ENCODE measurements around the gene FLOT2. TPM values are rescaled to one million over a fixed set of nuclear protein-coding genes. Genes with fewer than 3 reads are reported as not detected.

Gene FLOT2
- total and polyA plus RNA-seq, 2 donors (not counting 3 experiments of a cell fraction or from before 2014, with no cell fraction given): 169 to 180 TPM

- TF ChIP-seq MYC (IDR thresholded peaks at IDR 0.05; ENCODE audit: low read depth, low read length) (no peak), JUN (IDR thresholded peaks at IDR 0.05; ENCODE audit: borderline replicate concordance, insufficient read depth, insufficient read length, low read depth) (peak; percentile 83), POLR2AphosphoS5 (IDR thresholded peaks at IDR 0.05; ENCODE audit: insufficient read depth, low read depth, low read length) (peak; percentile 41), GATA2 (IDR thresholded peaks at IDR 0.05; ENCODE audit: insufficient read depth, insufficient read length, low read depth, low read length) (peak; percentile 96), EZH2 (IDR thresholded peaks at IDR 0.05; ENCODE audit: borderline replicate concordance, low read depth, low read length, severe bottlenecking) (no peak), FOS (IDR thresholded peaks at IDR 0.05; ENCODE audit: borderline replicate concordance, insufficient read depth, low read length) (peak; percentile 62)
- TF ChIP-seq, protein P1, sequence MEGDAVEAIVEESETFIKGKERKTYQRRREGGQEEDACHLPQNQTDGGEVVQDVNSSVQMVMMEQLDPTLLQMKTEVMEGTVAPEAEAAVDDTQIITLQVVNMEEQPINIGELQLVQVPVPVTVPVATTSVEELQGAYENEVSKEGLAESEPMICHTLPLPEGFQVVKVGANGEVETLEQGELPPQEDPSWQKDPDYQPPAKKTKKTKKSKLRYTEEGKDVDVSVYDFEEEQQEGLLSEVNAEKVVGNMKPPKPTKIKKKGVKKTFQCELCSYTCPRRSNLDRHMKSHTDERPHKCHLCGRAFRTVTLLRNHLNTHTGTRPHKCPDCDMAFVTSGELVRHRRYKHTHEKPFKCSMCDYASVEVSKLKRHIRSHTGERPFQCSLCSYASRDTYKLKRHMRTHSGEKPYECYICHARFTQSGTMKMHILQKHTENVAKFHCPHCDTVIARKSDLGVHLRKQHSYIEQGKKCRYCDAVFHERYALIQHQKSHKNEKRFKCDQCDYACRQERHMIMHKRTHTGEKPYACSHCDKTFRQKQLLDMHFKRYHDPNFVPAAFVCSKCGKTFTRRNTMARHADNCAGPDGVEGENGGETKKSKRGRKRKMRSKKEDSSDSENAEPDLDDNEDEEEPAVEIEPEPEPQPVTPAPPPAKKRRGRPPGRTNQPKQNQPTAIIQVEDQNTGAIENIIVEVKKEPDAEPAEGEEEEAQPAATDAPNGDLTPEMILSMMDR (IDR thresholded peaks at IDR 0.05; ENCODE audit: extremely low read depth in 1 of 2, insufficient read depth in 1 of 2, low read depth in 1 of 2, low read length in 2 of 2): no peak
- TF ChIP-seq, protein P2, sequence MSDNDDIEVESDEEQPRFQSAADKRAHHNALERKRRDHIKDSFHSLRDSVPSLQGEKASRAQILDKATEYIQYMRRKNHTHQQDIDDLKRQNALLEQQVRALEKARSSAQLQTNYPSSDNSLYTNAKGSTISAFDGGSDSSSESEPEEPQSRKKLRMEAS (IDR thresholded peaks at IDR 0.05; ENCODE audit: insufficient read depth, insufficient read length): no peak
- H3K36me3 ChIP-seq (ENCODE audit: control insufficient read depth in 2 of 2, extremely low read depth in 1 of 2, insufficient read depth in 2 of 2, low read length in 2 of 2): no peaks in the 10 kb centered on the region
- peak overlapping the region; percentile 94 for H3K27ac ChIP-seq (ENCODE audit: insufficient read depth, low read depth, low read length)
- BruUV-seq (replicated peaks): no TSS peak
- H3K4me1 ChIP-seq (ENCODE audit: control insufficient read depth, extremely low read depth, insufficient read depth, low read length): peaks cover 34% of the 10 kb centered on the region
- CTCF ChIA-PET: interaction anchor here (0.8 to 2.4 kb wide), 9 partner anchors 11 to 299 kb away, joined by 3 to 11 read pairs (median 5); no protein-coding TSS in a partner anchor
- peak; percentile 97 for FAIRE-seq
- peaks cover 3% of the 10 kb centered on the region for H4K20me1 ChIP-seq (replicated peaks; ENCODE audit: control insufficient read depth, extremely low read depth, insufficient read depth, low read length)
- H3K79me2 ChIP-seq (ENCODE audit: control insufficient read depth, insufficient read depth, low read length): peaks cover 76% of the 10 kb centered on the region
- intact Hi-C loops (cut with micrococcal nuclease) (loop anchor here (5.0 kb wide), 1 partner anchor 49 kb away; the partner anchor contains the start of gene FLOT2), dilution Hi-C loops (cut with MboI; ENCODE audit: extremely low pct_ligation_motif_present, low sequenced_read_pairs) (no loop called here)
- no peaks in the 10 kb centered on the region for H3K27me3 ChIP-seq (ENCODE audit: control insufficient read depth in 2 of 2, insufficient read depth in 2 of 2, low read length in 2 of 2)
- no peaks in the 10 kb centered on the region for H3K9me1 ChIP-seq (replicated peaks; ENCODE audit: control insufficient read depth, extremely low read depth, insufficient read depth, low read length)
- no peak overlapping the region for H3K4me3 ChIP-seq (replicated peaks in 1 of 3; ENCODE audit: insufficient read depth in 1 of 3, low read depth in 1 of 3, low read length in 3 of 3)
- POLR2A ChIA-PET: no interaction called here
- H2AFZ ChIP-seq (ENCODE audit: low read depth, low read length): no peak overlapping the region
- peak; percentile 88 for DNase-seq (ENCODE audit: low read depth, low spot score)
- peak overlapping the region; percentile 19 for H3K4me2 ChIP-seq (ENCODE audit: insufficient read depth, low read length)
- H3K9ac ChIP-seq (replicated peaks; ENCODE audit: extremely low read depth, insufficient read depth, low read length): peak overlapping the region; percentile 66
- H3K9me3 ChIP-seq (replicated peaks; ENCODE audit: control insufficient read depth, insufficient read depth, low read length): no peaks in the 10 kb centered on the region
Observed at GRCh38 chr17:28946239-28946638, 48.7 kb upstream of the FLOT2 start.

All from endothelial cell of umbilical vein (primary cell).